Measurements from ENCODE around the gene RBM19.

- TF ChIP-seq CTCF (IDR thresholded peaks at IDR 0.05 in 8 of 11, conservative IDR thresholded peaks at IDR 0.05 in 3 of 11) (no peak), POLR2A (IDR thresholded peaks at IDR 0.05) (no peak), POLR2AphosphoS5 (IDR thresholded peaks at IDR 0.05) (no peak)
Measured at GRCh38 chr12:113893221-113893620, 72.9 kb downstream of the RBM19 start.
